ENCODE results near the gene SPACA6.

Gene SPACA6

GRCh38 chr19:51688671-51689571, 4.2 kb upstream of the SPACA6 start:
- in situ Hi-C loops (cut with MboI; ENCODE audit: low sequenced_read_pairs): no loop called here

GRCh38 chr19:51689751-51690453, 3.2 kb upstream of the SPACA6 start:
- in situ Hi-C loops (cut with MboI; ENCODE audit: low sequenced_read_pairs): no loop called here

GRCh38 chr19:51690454-51691073, 2.6 kb upstream of the SPACA6 start:
- in situ Hi-C loops (cut with MboI; ENCODE audit: low sequenced_read_pairs): no loop called here

- in situ Hi-C loops (cut with MboI; ENCODE audit: low sequenced_read_pairs): no loop called here
These were observed 2.0 kb upstream of the SPACA6 start for GRCh38 chr19:51691074-51691583.

GRCh38 chr19:51691584-51692428, 1.3 kb upstream of the SPACA6 start:
- in situ Hi-C loops (cut with MboI; ENCODE audit: low sequenced_read_pairs): no loop called here

GRCh38 chr19:51692468-51692867, 662 bp upstream of the SPACA6 start:
- in situ Hi-C loops (cut with MboI; ENCODE audit: low sequenced_read_pairs): no loop called here

- in situ Hi-C loops (cut with MboI; ENCODE audit: low sequenced_read_pairs): no loop called here
These were observed 689 bp downstream of the SPACA6 start for GRCh38 chr19:51693819-51694218.

- in situ Hi-C loops (cut with MboI; ENCODE audit: low sequenced_read_pairs): no loop called here
These were observed 1.4 kb downstream of the SPACA6 start for GRCh38 chr19:51694318-51695085.

GRCh38 chr19:51695088-51695487, 2.0 kb downstream of the SPACA6 start:
- in situ Hi-C loops (cut with MboI; ENCODE audit: low sequenced_read_pairs): no loop called here

GRCh38 chr19:51695702-51696315, 2.7 kb downstream of the SPACA6 start:
- in situ Hi-C loops (cut with MboI; ENCODE audit: low sequenced_read_pairs): no loop called here

- in situ Hi-C loops (cut with MboI; ENCODE audit: low sequenced_read_pairs): no loop called here
These were observed 3.5 kb downstream of the SPACA6 start for GRCh38 chr19:51696606-51697005.

GRCh38 chr19:51697169-51697776, 4.1 kb downstream of the SPACA6 start:
- in situ Hi-C loops (cut with MboI; ENCODE audit: low sequenced_read_pairs): no loop called here

GRCh38 chr19:51698296-51698695, 5.2 kb downstream of the SPACA6 start:
- in situ Hi-C loops (cut with MboI; ENCODE audit: low sequenced_read_pairs): no loop called here

GRCh38 chr19:51699170-51699569, 6.0 kb downstream of the SPACA6 start:
- in situ Hi-C loops (cut with MboI; ENCODE audit: low sequenced_read_pairs): no loop called here

- in situ Hi-C loops (cut with MboI; ENCODE audit: low sequenced_read_pairs): no loop called here
These were observed 8.5 kb downstream of the SPACA6 start for GRCh38 chr19:51701468-51702100.

- in situ Hi-C loops (cut with MboI; ENCODE audit: low sequenced_read_pairs): no loop called here
These were observed 9.1 kb downstream of the SPACA6 start for GRCh38 chr19:51702103-51702824.

GRCh38 chr19:51702825-51703574, 9.9 kb downstream of the SPACA6 start:
- in situ Hi-C loops (cut with MboI; ENCODE audit: low sequenced_read_pairs): no loop called here
